ENCODE data around the gene PTK7.
"Not testable (repeated sequence)": the region's sequence is repeated elsewhere in the genome, so short reads cannot be mapped to it uniquely, and the experiment has no call there.

The PTK7 gene

GRCh38 chr6:43041475-43041874 lies 34.6 kb upstream of the PTK7 start:
- not testable (repeated sequence) for H3K9ac ChIP-seq (ENCODE audit: low read length); H2AFZ ChIP-seq (ENCODE audit: insufficient read depth, low read length, poor library complexity); H3K4me1 ChIP-seq (ENCODE audit: control insufficient read depth in 1 of 2, insufficient read depth in 2 of 2, low read length in 2 of 2); H3K14ac ChIP-seq (ENCODE audit: low read length); H3K4ac ChIP-seq (ENCODE audit: low read depth, low read length); H2BK12ac ChIP-seq (ENCODE audit: low read length); H3K4me2 ChIP-seq (ENCODE audit: low read length); H4K8ac ChIP-seq (ENCODE audit: low read depth, low read length); DNase-seq; H2BK120ac ChIP-seq (ENCODE audit: insufficient read depth, low read length, poor library complexity); H2BK5ac ChIP-seq (ENCODE audit: low read depth, low read length, poor library complexity); H3K9me3 ChIP-seq (ENCODE audit: insufficient read depth, low read depth, low read length); H3K79me1 ChIP-seq (ENCODE audit: low read length); H4K91ac ChIP-seq (ENCODE audit: low read depth, low read length); H3K79me2 ChIP-seq (ENCODE audit: control insufficient read depth, insufficient read depth, low read length, poor library complexity); H4K12ac ChIP-seq (ENCODE audit: low read depth, low read length); H3K4me3 ChIP-seq (ENCODE audit: low read depth, low read length); H3K27me3 ChIP-seq (ENCODE audit: insufficient read depth, low read length); H3K23ac ChIP-seq (ENCODE audit: low read length); H2AK5ac ChIP-seq (ENCODE audit: low read length); H3K27ac ChIP-seq (ENCODE audit: low read depth, low read length); H3K18ac ChIP-seq (ENCODE audit: low read length)
- no CpG with 5 or more reads among the region's 8 CpGs for WGBS (ENCODE audit: extremely low coverage, insufficient coverage, insufficient read length)
- peaks cover 80 to 81% of the 10 kb centered on the region in 2 experiments for H3K36me3 ChIP-seq (ENCODE audit: control insufficient read depth in 1 of 2, insufficient read depth in 2 of 2, low read length in 2 of 2)

GRCh38 chr6:43043310-43043709 lies 32.8 kb upstream of the PTK7 start:
- Histone ChIP-seq H3K4me1 (ENCODE audit: control insufficient read depth in 1 of 2, insufficient read depth in 2 of 2, low read length in 2 of 2) (no peaks in the 10 kb centered on the region), H3K27ac (ENCODE audit: low read depth, low read length) (no peak overlapping the region), H3K36me3 (ENCODE audit: control insufficient read depth in 1 of 2, insufficient read depth in 2 of 2, low read length in 2 of 2) (peaks cover 77 to 78% of the 10 kb centered on the region in 2 experiments), H2BK120ac (ENCODE audit: insufficient read depth, low read length, poor library complexity) (no peak overlapping the region), H4K91ac (ENCODE audit: low read depth, low read length) (no peak overlapping the region), H4K8ac (ENCODE audit: low read depth, low read length) (no peak overlapping the region), H3K9ac (ENCODE audit: low read length) (no peak overlapping the region), H2AFZ (ENCODE audit: insufficient read depth, low read length, poor library complexity) (no peak overlapping the region), H3K79me1 (ENCODE audit: low read length) (no peaks in the 10 kb centered on the region), H3K23ac (ENCODE audit: low read length) (no peak overlapping the region), H3K4ac (ENCODE audit: low read depth, low read length) (no peak overlapping the region), H3K27me3 (ENCODE audit: insufficient read depth, low read length) (no peaks in the 10 kb centered on the region), H2BK12ac (ENCODE audit: low read length) (no peak overlapping the region), H3K4me2 (ENCODE audit: low read length) (no peak overlapping the region), H3K18ac (ENCODE audit: low read length) (no peak overlapping the region), H4K12ac (ENCODE audit: low read depth, low read length) (peak overlapping the region; percentile 37), H2AK5ac (ENCODE audit: low read length) (no peak overlapping the region), H3K4me3 (ENCODE audit: low read depth, low read length) (no peak overlapping the region), H3K14ac (ENCODE audit: low read length) (no peak overlapping the region), H3K79me2 (ENCODE audit: control insufficient read depth, insufficient read depth, low read length, poor library complexity) (no peaks in the 10 kb centered on the region), H2BK5ac (ENCODE audit: low read depth, low read length, poor library complexity) (no peak overlapping the region), H3K9me3 (ENCODE audit: insufficient read depth, low read depth, low read length) (no peaks in the 10 kb centered on the region)
- no CpG with 5 or more reads among the region's 9 CpGs for WGBS (ENCODE audit: extremely low coverage, insufficient coverage, insufficient read length)
- no peak for DNase-seq

- Histone ChIP-seq H2AFZ (ENCODE audit: insufficient read depth, low read length, poor library complexity) (no peak overlapping the region), H2BK120ac (ENCODE audit: insufficient read depth, low read length, poor library complexity) (no peak overlapping the region), H3K14ac (ENCODE audit: low read length) (no peak overlapping the region), H3K4me2 (ENCODE audit: low read length) (no peak overlapping the region), H3K18ac (ENCODE audit: low read length) (no peak overlapping the region), H3K23ac (ENCODE audit: low read length) (no peak overlapping the region), H3K9ac (ENCODE audit: low read length) (no peak overlapping the region), H3K4ac (ENCODE audit: low read depth, low read length) (no peak overlapping the region), H4K91ac (ENCODE audit: low read depth, low read length) (no peak overlapping the region), H3K9me3 (ENCODE audit: insufficient read depth, low read depth, low read length) (no peaks in the 10 kb centered on the region), H3K79me2 (ENCODE audit: control insufficient read depth, insufficient read depth, low read length, poor library complexity) (no peaks in the 10 kb centered on the region), H2BK12ac (ENCODE audit: low read length) (no peak overlapping the region), H3K27ac (ENCODE audit: low read depth, low read length) (no peak overlapping the region), H3K4me1 (ENCODE audit: control insufficient read depth in 1 of 2, insufficient read depth in 2 of 2, low read length in 2 of 2) (no peaks in the 10 kb centered on the region), H2BK5ac (ENCODE audit: low read depth, low read length, poor library complexity) (no peak overlapping the region), H4K12ac (ENCODE audit: low read depth, low read length) (no peak overlapping the region), H3K79me1 (ENCODE audit: low read length) (no peaks in the 10 kb centered on the region), H4K8ac (ENCODE audit: low read depth, low read length) (no peak overlapping the region), H3K36me3 (ENCODE audit: control insufficient read depth in 1 of 2, insufficient read depth in 2 of 2, low read length in 2 of 2) (peaks cover 71 to 74% of the 10 kb centered on the region in 2 experiments), H3K27me3 (ENCODE audit: insufficient read depth, low read length) (no peaks in the 10 kb centered on the region), H2AK5ac (ENCODE audit: low read length) (no peak overlapping the region), H3K4me3 (ENCODE audit: low read depth, low read length) (no peak overlapping the region)
- WGBS (ENCODE audit: extremely low coverage, insufficient coverage, insufficient read length): no CpG with 5 or more reads among the region's 11 CpGs
- DNase-seq: no peak
Measured at GRCh38 chr6:43045371-43045930, 30.7 kb upstream of the PTK7 start.

- Histone ChIP-seq H3K4me1 (ENCODE audit: control insufficient read depth in 1 of 2, insufficient read depth in 2 of 2, low read length in 2 of 2) (peaks cover 8 to 20% of the 10 kb centered on the region in 2 experiments), H3K4me3 (ENCODE audit: low read depth, low read length) (no peak overlapping the region)
Measured at GRCh38 chr6:43047998-43048397, 28.1 kb upstream of the PTK7 start.

More at GRCh38 chr6:43047998-43048397, 28.1 kb upstream of the PTK7 start:
- Histone ChIP-seq H2BK5ac (ENCODE audit: low read depth, low read length, poor library complexity) (no peak overlapping the region), H3K14ac (ENCODE audit: low read length) (no peak overlapping the region), H2BK120ac (ENCODE audit: insufficient read depth, low read length, poor library complexity) (no peak overlapping the region), H3K18ac (ENCODE audit: low read length) (no peak overlapping the region), H2AFZ (ENCODE audit: insufficient read depth, low read length, poor library complexity) (no peak overlapping the region), H4K12ac (ENCODE audit: low read depth, low read length) (no peak overlapping the region), H3K9ac (ENCODE audit: low read length) (no peak overlapping the region), H2AK5ac (ENCODE audit: low read length) (no peak overlapping the region), H3K4me2 (ENCODE audit: low read length) (no peak overlapping the region), H3K79me1 (ENCODE audit: low read length) (peaks cover 2% of the 10 kb centered on the region), H3K23ac (ENCODE audit: low read length) (no peak overlapping the region), H4K91ac (ENCODE audit: low read depth, low read length) (no peak overlapping the region), H3K27me3 (ENCODE audit: insufficient read depth, low read length) (no peaks in the 10 kb centered on the region), H3K36me3 (ENCODE audit: control insufficient read depth in 1 of 2, insufficient read depth in 2 of 2, low read length in 2 of 2) (peaks cover 71 to 74% of the 10 kb centered on the region in 2 experiments), H3K4ac (ENCODE audit: low read depth, low read length) (no peak overlapping the region), H3K79me2 (ENCODE audit: control insufficient read depth, insufficient read depth, low read length, poor library complexity) (peaks cover 2% of the 10 kb centered on the region), H3K9me3 (ENCODE audit: insufficient read depth, low read depth, low read length) (no peaks in the 10 kb centered on the region), H2BK12ac (ENCODE audit: low read length) (no peak overlapping the region), H3K27ac (ENCODE audit: low read depth, low read length) (no peak overlapping the region), H4K8ac (ENCODE audit: low read depth, low read length) (no peak overlapping the region)
- WGBS (ENCODE audit: extremely low coverage, insufficient coverage, insufficient read length): no CpG with 5 or more reads among the region's 7 CpGs
- no peak for DNase-seq

Data from trophoblast cell (in vitro differentiated cells and primary cell).